Osteoblast (primary cell): ENCODE data around the gene TRAT1. TPM values are rescaled to one million over a fixed set of nuclear protein-coding genes. Genes with fewer than 3 reads are reported as not detected.
A peak's percentile ranks its signal among the peaks of the same experiment; 100 is the strongest.

Source experiments
- DNase-seq: peaks from one replicate; pipeline ENCODE4 v3.0.0; 2011; ENCODE audit warnings: low spot score, mixed read lengths; ENCODE audit not compliant: insufficient read length; ENCODE audit errors: missing footprints
- H2AFZ ChIP-seq: 2 replicates; pipeline ENCODE4 v1.6.0; 2011; ENCODE audit warnings: mild to moderate bottlenecking, low read length
- H3K27ac ChIP-seq: 2 replicates; pipeline ENCODE4 v1.5.1; 2011; ENCODE audit warnings: mild to moderate bottlenecking, low read depth, low read length, moderate library complexity
- H3K27me3 ChIP-seq: 2 replicates; pipeline ENCODE4 v1.6.0; 2012; ENCODE audit warnings: mild to moderate bottlenecking, control low read depth, inconsistent platforms, low read length, moderate library complexity; ENCODE audit not compliant: insufficient read depth
- H3K36me3 ChIP-seq: 2 replicates; pipeline ENCODE4 v1.5.1; 2011; ENCODE audit warnings: mild to moderate bottlenecking, low read length, control low read depth, moderate library complexity; ENCODE audit not compliant: insufficient read depth
- H3K4me1 ChIP-seq: 2 replicates; pipeline ENCODE4 v1.5.1; 2011; ENCODE audit warnings: mild to moderate bottlenecking, low read length, control low read depth, moderate library complexity; ENCODE audit not compliant: insufficient read depth
- H3K4me2 ChIP-seq: 2 replicates; pipeline ENCODE4 v1.6.0; 2011; ENCODE audit warnings: mild to moderate bottlenecking, low read length; ENCODE audit not compliant: insufficient read depth
- H3K4me3 ChIP-seq: fragments of 200-600 bp; sonication (generic); 3 replicates; pipeline ENCODE4 v1.5.1; 2012; ENCODE audit warnings: mild to moderate bottlenecking, low read length, inconsistent platforms; ENCODE audit not compliant: insufficient read depth
- H3K79me2 ChIP-seq: 2 replicates; pipeline ENCODE4 v1.6.0; 2012; ENCODE audit warnings: mild to moderate bottlenecking, low read length, control low read depth, inconsistent platforms; ENCODE audit not compliant: insufficient read depth
- H3K9me3 ChIP-seq: 2 replicates; pipeline ENCODE4 v1.5.1; 2011; ENCODE audit warnings: low read depth, low read length, control low read depth
- H4K20me1 ChIP-seq: 2 replicates; pipeline ENCODE4 v1.6.0; 2012; ENCODE audit warnings: mild to moderate bottlenecking, low read length, control low read depth; ENCODE audit not compliant: insufficient read depth
- CTCF ChIP-seq: IDR thresholded peaks from 2 replicates; pipeline ENCODE4 v1.5.1; 2011; ENCODE audit warnings: mild to moderate bottlenecking, low read depth, low read length, moderate library complexity; ENCODE audit errors: extremely low read depth
- total RNA-seq: library from RNA; depleted of rRNA; stranded (reverse); fragments of >200 nt; gene quantifications from 2 replicates; pipeline ENCODE4 v1.2.3, GENCODE V29; 2012

The TRAT1 gene
- total RNA-seq, 1 donor = not detected

GRCh38 chr3:108791473-108791872 is 31.1 kb upstream of the TRAT1 start:
- Histone ChIP-seq H3K27ac (no peak overlapping the region), H3K9me3 (no peaks in the 10 kb centered on the region), H3K4me2 (no peak overlapping the region), H3K27me3 (no peaks in the 10 kb centered on the region), H4K20me1 (no peaks in the 10 kb centered on the region), H3K4me3 (no peak overlapping the region), H3K4me1 (no peaks in the 10 kb centered on the region), H3K36me3 (no peaks in the 10 kb centered on the region), H3K79me2 (no peaks in the 10 kb centered on the region), H2AFZ (no peak overlapping the region)
- DNase-seq = no peak
- TF ChIP-seq CTCF = no peak

DNA sequence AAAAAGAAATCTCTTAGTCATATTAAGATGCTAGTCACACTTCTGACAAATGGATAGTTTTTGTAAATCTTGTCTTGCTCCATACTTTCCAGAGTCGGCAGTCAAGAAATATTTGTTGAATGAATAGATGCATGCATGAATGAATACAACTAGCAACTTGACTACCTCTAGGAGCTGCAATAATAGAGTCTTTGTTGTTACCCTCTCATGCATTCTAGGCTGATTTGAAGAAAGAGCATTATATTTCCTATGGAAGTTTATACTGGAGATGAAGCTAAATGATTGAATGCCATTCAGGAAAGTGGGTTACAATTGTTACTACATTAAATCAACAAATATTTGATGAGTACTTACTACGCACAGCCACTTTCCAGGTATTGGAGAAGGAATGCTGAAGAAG is 18.1 kb upstream of the TRAT1 start:
- no peak overlapping the region for H3K4me2 ChIP-seq
- no peaks in the 10 kb centered on the region for H3K27me3 ChIP-seq
- no peak overlapping the region for H2AFZ ChIP-seq
- H3K79me2 ChIP-seq = no peaks in the 10 kb centered on the region
- no peaks in the 10 kb centered on the region for H3K36me3 ChIP-seq
- peak; percentile 26 for DNase-seq
- TF ChIP-seq CTCF = no peak
- H3K9me3 ChIP-seq = no peaks in the 10 kb centered on the region
- H3K4me1 ChIP-seq = no peaks in the 10 kb centered on the region
- no peak overlapping the region for H3K27ac ChIP-seq
- H3K4me3 ChIP-seq = no peak overlapping the region
- no peaks in the 10 kb centered on the region for H4K20me1 ChIP-seq

DNA sequence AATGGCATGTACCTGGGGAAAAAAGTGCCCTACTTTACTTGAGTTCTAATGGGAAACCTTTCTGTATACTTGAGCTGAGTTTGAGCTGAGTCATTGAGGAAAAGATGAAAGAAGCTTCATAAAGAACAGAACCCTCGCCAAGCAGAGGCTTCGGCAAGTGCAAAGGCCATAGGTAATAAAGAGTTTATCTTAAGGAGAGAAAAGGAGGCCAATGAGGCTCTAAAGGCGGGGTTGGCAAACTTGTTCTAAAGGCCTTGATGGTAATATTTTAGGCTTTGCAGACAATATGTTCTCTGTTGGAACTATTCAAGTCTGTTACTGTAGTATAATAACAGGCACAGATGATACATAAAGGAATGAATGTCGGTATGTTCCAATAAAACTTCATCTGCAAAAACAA is 17.6 kb upstream of the TRAT1 start:
- no peak for TF ChIP-seq CTCF
- no peaks in the 10 kb centered on the region for H3K9me3 ChIP-seq
- H3K4me2 ChIP-seq = no peak overlapping the region
- no peak overlapping the region for H2AFZ ChIP-seq
- no peaks in the 10 kb centered on the region for H3K27me3 ChIP-seq
- no peak overlapping the region for H3K4me3 ChIP-seq
- H4K20me1 ChIP-seq = no peaks in the 10 kb centered on the region
- no peaks in the 10 kb centered on the region for H3K4me1 ChIP-seq
- no peaks in the 10 kb centered on the region for H3K79me2 ChIP-seq
- DNase-seq = no peak
- H3K36me3 ChIP-seq = no peaks in the 10 kb centered on the region
- H3K27ac ChIP-seq = no peak overlapping the region

- no peaks in the 10 kb centered on the region for H3K4me1 ChIP-seq
- H3K27ac ChIP-seq = no peak overlapping the region
- no peaks in the 10 kb centered on the region for H4K20me1 ChIP-seq
- H3K4me3 ChIP-seq = no peak overlapping the region
- DNase-seq = no peak
- H3K36me3 ChIP-seq = no peaks in the 10 kb centered on the region
- H3K9me3 ChIP-seq = no peaks in the 10 kb centered on the region
- no peaks in the 10 kb centered on the region for H3K79me2 ChIP-seq
- TF ChIP-seq CTCF = no peak
- H3K27me3 ChIP-seq = no peaks in the 10 kb centered on the region
- no peak overlapping the region for H3K4me2 ChIP-seq
- no peak overlapping the region for H2AFZ ChIP-seq
These were observed 16.3 kb upstream of the TRAT1 start for GRCh38 chr3:108806316-108806715.
